T-cell (primary cell): ENCODE measurements around the gene FOCAD. TPM values are rescaled to one million over a fixed set of nuclear protein-coding genes. Genes with fewer than 3 reads are reported as not detected.

Experiments used
- ATAC-seq, 4 experiments: fragments of 200-7000 bp in 3 of 4; fragments of 150-1000 bp in 1 of 4; cut with Tn5 transposase; replicated peaks in 1 of 4; 1 replicate in 3 of 4; 2 replicates in 1 of 4; pipeline ENCODE4 v1.10.0; 2021; ENCODE audit warnings: moderate library complexity in 3 of 4, mild to moderate bottlenecking in 2 of 4, moderate number of reproducible peaks in 1 of 4
- CTCF ChIA-PET, 2 donors: fragments of 300-600 bp; sonication (Branson Sonifier 250); formaldehyde crosslinking; loops; one replicate each; lab custom pipeline; 2022; ENCODE audit warnings: antibody characterized with exemption in 2 of 2; lab: Charles Lee
- POLR2A ChIA-PET, 2 donors: fragments of 300-600 bp; sonication (Branson Sonifier 250); formaldehyde crosslinking; loops; one replicate each; lab custom pipeline; 2022; ENCODE audit warnings: antibody characterized with exemption in 2 of 2; lab: Charles Lee
- DNase-seq, 35 experiments: peaks; one replicate each; pipeline versions ENCODE4 v3.0.0 to v3.0.0-alpha.2; 2013 to 2023
- H3K27ac ChIP-seq: one replicate; pipeline ENCODE4 v1.5.1; 2013; ENCODE audit warnings: low read length
- H3K27me3 ChIP-seq, 2 experiments: replicated peaks in 1 of 2; 1 replicate in 1 of 2; 2 replicates in 1 of 2; pipeline versions ENCODE4 v1.6.1 to v1.7.0; 2013; ENCODE audit warnings: low read length in 1 of 2, mixed read lengths in 1 of 2; ENCODE audit not compliant: control insufficient read depth in 2 of 2, insufficient read depth in 2 of 2; ENCODE audit errors: extremely low read depth in 1 of 2
- H3K36me3 ChIP-seq, 2 donors: 1 replicate in 1 of 2; 2 replicates in 1 of 2; pipeline versions ENCODE4 v1.6.1 to v1.7.0; 2013; ENCODE audit warnings: low read length in 1 of 2; ENCODE audit not compliant: control insufficient read depth in 2 of 2, insufficient read depth in 1 of 2; ENCODE audit errors: extremely low read depth in 1 of 2
- H3K4me1 ChIP-seq, 2 experiments: 1 replicate in 1 of 2; 2 replicates in 1 of 2; pipeline versions ENCODE4 v1.6.1 to v1.7.0; 2013; ENCODE audit warnings: low read length in 2 of 2, mixed read lengths in 1 of 2; ENCODE audit not compliant: insufficient read depth in 2 of 2, control insufficient read depth in 1 of 2; ENCODE audit errors: extremely low read depth in 1 of 2
- H3K4me3 ChIP-seq, 2 donors: 1 replicate in 1 of 2; 2 replicates in 1 of 2; pipeline versions ENCODE4 v1.5.1 to v1.7.0; 2013; ENCODE audit warnings: mild to moderate bottlenecking in 2 of 2, low read length in 1 of 2, moderate library complexity in 1 of 2; ENCODE audit not compliant: control insufficient read depth in 1 of 2; ENCODE audit errors: extremely low read depth in 1 of 2
- H3K9me3 ChIP-seq: 2 replicates; pipeline ENCODE4 v1.7.0; 2013
- H3K27ac Mint-ChIP-seq, 2 donors: one replicate each; pipeline ENCODE4 v1.8.0; 2020 to 2021; ENCODE audit warnings: mild to moderate bottlenecking in 2 of 2, mixed read lengths in 2 of 2
- H3K27me3 Mint-ChIP-seq, 2 donors: one replicate each; pipeline ENCODE4 v1.8.0; 2021 to 2022; ENCODE audit warnings: mixed read lengths in 2 of 2
- H3K36me3 Mint-ChIP-seq: one replicate; pipeline ENCODE4 v1.8.0; 2021; ENCODE audit warnings: mixed read lengths
- H3K4me1 Mint-ChIP-seq, 3 donors: one replicate each; pipeline ENCODE4 v1.8.0; 2020 to 2022; ENCODE audit warnings: mixed read lengths in 3 of 3, mild to moderate bottlenecking in 1 of 3
- H3K4me3 Mint-ChIP-seq, 3 donors: one replicate each; pipeline ENCODE4 v1.8.0; 2020 to 2022; ENCODE audit warnings: mild to moderate bottlenecking in 3 of 3, mixed read lengths in 3 of 3, moderate library complexity in 3 of 3
- H3K9me3 Mint-ChIP-seq, 3 donors: one replicate each; pipeline ENCODE4 v1.8.0; 2020 to 2022; ENCODE audit warnings: mixed read lengths in 3 of 3
- WGBS: methylation state at CpG from one replicate; pipeline ENCODE4 v1.1.5; 2013; ENCODE audit warnings: missing lambda C conversion rate; ENCODE audit not compliant: insufficient coverage; 5-methylcytosine and 5-hydroxymethylcytosine counted together
- total RNA-seq, 35 experiments: library from RNA in 6 of 35; stranded (reverse) in 6 of 35; fragments of 120-200 nt in 1 of 35; gene quantifications; one replicate each; pipeline versions ENCODE4 v1.2.1 to v1.2.4 and lab custom pipeline; 2013 to 2026

FOCAD gene
- 10 to 100 TPM; 13.4 to 29.0 (median 21.3) TPM for total RNA-seq
- 23.6 TPM for total RNA-seq (2013)
- 11.8 to 61.4 (median 35.6) reads per million in 29 experiments for total RNA-seq (lab: John Stamatoyannopoulos, UW)

- Histone ChIP-seq H3K36me3 (no peaks in the 10 kb centered on the region), H3K27ac (peak within 1 kb of the TSS; percentile 66), H3K9me3 (no peaks in the 10 kb centered on the region), H3K4me3 (peak within 1 kb of the TSS; percentile 85 to 96), H3K4me1 (peaks cover 13 to 15% of the 10 kb centered on the region in 2 experiments), H3K27me3 (no peaks in the 10 kb centered on the region)
- ATAC-seq (peak; percentile 97 to 99 (median 98)), DNase-seq (peak; percentile 90 to 97 (median 93))
- ChIA-PET CTCF (interaction anchor here (0.6 to 1.8 kb wide), 7 partner anchors 12 to 329 kb away, joined by 3 to 19 read pairs (median 4); partner anchors contain the start of gene MLLT3 (in 1 of the 2)), POLR2A (interaction anchor here (0.6 to 2.5 kb wide), 10 partner anchors 10 to 1768 kb away, joined by 3 to 20 read pairs (median 4); partner anchors contain the start of gene MLLT3 (in 2 of the 2))
- no peaks in the 10 kb centered on the region for H3K9me3 Mint-ChIP-seq
- no peaks in the 10 kb centered on the region for H3K36me3 Mint-ChIP-seq
- peaks cover 15 to 22% (median 22%) of the 10 kb centered on the region in 3 donors for H3K4me1 Mint-ChIP-seq
- peak within 1 kb of the TSS; percentile 86 to 90 (median 87) for H3K4me3 Mint-ChIP-seq
- no peaks in the 10 kb centered on the region for H3K27me3 Mint-ChIP-seq
- WGBS: 0% methylated on average over 77 of the region's 78 CpGs
- peak within 1 kb of the TSS; percentile 70 to 84 for H3K27ac Mint-ChIP-seq
Observed at GRCh38 chr9:20684035-20684874, at the start of gene FOCAD. FOCAD (plus strand) TSS chr9:20684259; CDS start chr9:20715354, 31,095 bp downstream.

DNA sequence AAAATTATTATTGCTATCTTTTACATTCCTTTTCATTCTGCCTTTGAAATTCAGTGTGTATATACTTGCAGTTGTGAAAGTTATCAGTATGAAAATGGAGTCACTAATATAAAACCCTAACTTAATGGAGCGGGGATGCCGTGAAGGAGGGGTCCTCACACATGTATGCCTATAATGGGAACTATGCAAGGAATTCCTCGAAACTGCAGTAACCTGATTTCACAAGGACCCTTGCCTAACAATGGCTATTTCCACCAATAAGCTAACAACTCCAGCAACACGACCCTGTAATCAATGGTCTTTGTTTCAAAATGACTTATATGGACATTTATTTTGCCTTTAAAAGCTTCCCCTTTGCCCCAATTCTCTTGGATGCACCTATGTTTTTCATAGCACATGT, 49.2 kb upstream of the FOCAD start:
- POLR2A ChIA-PET: no interaction called here
- no peak overlapping the region for H3K4me3 ChIP-seq
- ATAC-seq: no peak
- no peaks in the 10 kb centered on the region for H3K9me3 ChIP-seq
- peaks cover 0 to under 1% of the 10 kb centered on the region in 2 experiments for H3K4me1 ChIP-seq
- no peaks in the 10 kb centered on the region for H3K36me3 ChIP-seq
- Mint-ChIP-seq H3K9me3 (no peaks in the 10 kb centered on the region), H3K27ac (no peak overlapping the region), H3K36me3 (no peaks in the 10 kb centered on the region), H3K4me3 (no peak overlapping the region), H3K4me1 (peaks cover 1 to 2% (median 2%) of the 10 kb centered on the region in 3 donors), H3K27me3 (peaks cover 6 to 9% of the 10 kb centered on the region in 2 donors)
- DNase-seq: no peak
- H3K27ac ChIP-seq: no peak overlapping the region
- H3K27me3 ChIP-seq: peaks cover 0 to 3% of the 10 kb centered on the region in 2 experiments
- CTCF ChIA-PET: interaction anchor here in 1 of 2 donors (1.1 kb wide), 1 partner anchor 1298 kb away, joined by 3 read pairs; no protein-coding TSS in a partner anchor
- WGBS: no CpG with 5 or more reads among the region's 4 CpGs

GRCh38 chr9:20636888-20637440, 47.1 kb upstream of the FOCAD start:
- CTCF ChIA-PET: interaction anchor here (0.5 to 1.1 kb wide), 2 partner anchors 94 to 459 kb away, joined by 3 read pairs; no protein-coding TSS in a partner anchor
- Mint-ChIP-seq H3K36me3 (no peaks in the 10 kb centered on the region), H3K9me3 (no peaks in the 10 kb centered on the region), H3K4me3 (no peak overlapping the region), H3K27me3 (peaks cover under 1 to 9% of the 10 kb centered on the region in 2 donors), H3K27ac (no peak overlapping the region), H3K4me1 (peaks cover 12 to 17% (median 12%) of the 10 kb centered on the region in 3 donors)
- no peaks in the 10 kb centered on the region for H3K36me3 ChIP-seq
- H3K27me3 ChIP-seq: peaks cover 0 to 3% of the 10 kb centered on the region in 2 experiments
- DNase-seq (no peak), ATAC-seq (no peak)
- no CpG with 5 or more reads among the region's 3 CpGs for WGBS
- H3K9me3 ChIP-seq: no peaks in the 10 kb centered on the region
- POLR2A ChIA-PET: no interaction called here
- H3K27ac ChIP-seq: no peak overlapping the region
- H3K4me3 ChIP-seq: no peak overlapping the region
- H3K4me1 ChIP-seq: peaks cover 11 to 15% of the 10 kb centered on the region in 2 experiments

DNA sequence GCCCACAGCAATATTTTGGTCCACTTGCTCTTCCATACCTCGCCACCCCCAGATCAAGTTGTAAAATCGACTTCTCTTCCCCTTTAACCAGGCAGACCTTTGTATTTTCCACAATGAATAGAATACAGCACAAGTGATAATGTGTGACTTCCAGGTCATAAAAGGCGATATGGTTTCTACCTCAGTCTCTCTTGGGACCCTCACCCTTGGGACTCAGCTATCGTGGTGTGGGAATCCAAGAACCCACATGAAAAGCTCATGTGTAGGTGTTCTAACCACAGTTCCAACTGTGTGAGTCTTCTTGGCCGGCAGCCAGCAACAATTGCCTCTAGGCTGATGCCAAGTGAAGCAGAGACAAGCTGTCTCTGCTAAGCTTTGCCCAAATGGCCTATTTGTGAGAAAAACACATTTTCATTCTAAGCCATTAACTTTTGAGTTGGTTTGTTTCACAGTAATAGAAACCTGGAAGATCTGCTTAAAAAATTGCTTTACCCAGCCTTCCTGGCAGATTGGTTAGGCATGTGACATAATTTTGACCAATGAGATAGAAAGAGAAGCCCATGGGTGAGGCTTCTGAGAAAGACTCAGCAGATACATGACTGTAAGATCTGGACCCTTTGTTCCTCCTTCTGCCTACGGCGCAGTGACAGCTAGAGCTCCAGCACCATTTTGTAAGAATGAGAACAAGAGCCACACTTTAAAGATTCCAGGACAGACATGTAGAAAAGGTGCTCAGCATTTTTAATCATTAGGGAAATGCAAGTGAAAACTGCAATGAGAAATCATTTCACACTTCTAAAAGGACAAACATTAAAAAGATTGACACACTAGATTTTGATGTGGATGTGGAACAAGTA, 43.5 kb upstream of the FOCAD start:
- peak overlapping the region; percentile 0 to 73 (median 59) for H3K4me3 Mint-ChIP-seq
- H3K4me3 ChIP-seq: peak overlapping the region; percentile 6 to 50
- CTCF ChIA-PET: interaction anchor here in 1 of 2 donors (0.5 to 1.8 kb wide), 4 partner anchors 18 to 686 kb away, joined by 3 to 7 read pairs (median 4); partner anchors contain the start of genes FOCAD and MLLT3

DNA sequence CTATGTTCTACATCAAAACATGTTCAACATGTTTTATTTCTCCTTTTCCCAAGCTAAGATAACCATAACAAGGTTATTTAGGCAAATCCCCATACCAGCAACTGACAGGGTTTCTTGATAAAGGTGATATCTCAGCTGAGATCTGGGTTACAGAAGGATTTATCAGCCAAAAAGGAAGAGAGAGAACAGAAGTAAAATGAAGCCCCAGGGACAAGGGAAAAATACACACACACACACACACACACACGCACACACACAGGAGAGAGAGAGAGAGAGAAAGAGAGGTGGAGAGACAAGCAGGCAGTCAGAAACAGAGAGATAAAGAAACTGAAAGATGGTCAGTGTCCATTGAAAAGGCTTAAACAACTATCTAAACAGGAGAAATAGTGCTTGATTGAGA, 42.0 kb upstream of the FOCAD start:
- Histone ChIP-seq H3K9me3 (no peaks in the 10 kb centered on the region), H3K4me1 (peaks cover 11 to 15% of the 10 kb centered on the region in 2 experiments), H3K4me3 (no peak overlapping the region), H3K27me3 (peaks cover 0 to 3% of the 10 kb centered on the region in 2 experiments), H3K27ac (no peak overlapping the region), H3K36me3 (no peaks in the 10 kb centered on the region)
- DNase-seq (no peak), ATAC-seq (no peak)
- no peaks in the 10 kb centered on the region for H3K36me3 Mint-ChIP-seq
- ChIA-PET POLR2A (interaction anchor here in 1 of 2 donors (0.6 kb wide), 1 partner anchor 124 kb away, joined by 5 read pairs; no protein-coding TSS in a partner anchor), CTCF (interaction anchor here in 1 of 2 donors (0.5 kb wide), 1 partner anchor 117 kb away, joined by 7 read pairs; no protein-coding TSS in a partner anchor)
- H3K4me3 Mint-ChIP-seq: no peak overlapping the region
- WGBS: no CpG with 5 or more reads among the region's 1 CpG
- peaks cover 2 to 8% of the 10 kb centered on the region in 2 donors for H3K27me3 Mint-ChIP-seq
- no peak overlapping the region for H3K27ac Mint-ChIP-seq
- H3K4me1 Mint-ChIP-seq: peaks cover 12 to 22% (median 16%) of the 10 kb centered on the region in 3 donors
- no peaks in the 10 kb centered on the region for H3K9me3 Mint-ChIP-seq

More for the DNA sequence above, 43.5 kb upstream of the FOCAD start:
- H3K27ac ChIP-seq: peak overlapping the region; percentile 43
- DNase-seq (peak; percentile 51 to 88 (median 76)), ATAC-seq (peak; percentile 86 to 93 (median 90))
- H3K27me3 ChIP-seq: peaks cover 0 to 3% of the 10 kb centered on the region in 2 experiments
- 13% methylated on average over 3 of the region's 7 CpGs for WGBS
- peak overlapping the region; percentile 37 to 71 for H3K27ac Mint-ChIP-seq
- H3K9me3 ChIP-seq: no peaks in the 10 kb centered on the region
- POLR2A ChIA-PET: interaction anchor here (0.5 to 0.7 kb wide), 4 partner anchors 11 to 87 kb away, joined by 3 read pairs; partner anchors contain the start of gene MLLT3 (in 1 of the 2)
- H3K4me1 ChIP-seq: peaks cover 11 to 15% of the 10 kb centered on the region in 2 experiments
- H3K36me3 Mint-ChIP-seq: no peaks in the 10 kb centered on the region
- no peaks in the 10 kb centered on the region for H3K36me3 ChIP-seq
- peaks cover 12 to 22% (median 16%) of the 10 kb centered on the region in 3 donors for H3K4me1 Mint-ChIP-seq
- H3K9me3 Mint-ChIP-seq: no peaks in the 10 kb centered on the region
- peaks cover 0 to 2% of the 10 kb centered on the region in 2 donors for H3K27me3 Mint-ChIP-seq
